Measurements from ENCODE around the gene KCNE4.

The KCNE4 gene

GRCh38 chr2:223040527-223040926, 11.5 kb upstream of the KCNE4 start:
- Histone ChIP-seq H3K27me3 (ENCODE audit: control insufficient read depth in 5 of 5, insufficient read depth in 4 of 5, low read length in 5 of 5) (peaks cover 0 to 3% (median 0%) of the 10 kb centered on the region in 5 donors), H3K27ac (ENCODE audit: low read depth, low read length) (no peak overlapping the region), H3K9me3 (ENCODE audit: control insufficient read depth in 5 of 5, low read length in 5 of 5) (no peaks in the 10 kb centered on the region), H3K4me3 (ENCODE audit: low read depth in 1 of 5, low read length in 5 of 5) (no peak overlapping the region), H3K4me1 (ENCODE audit: control insufficient read depth in 5 of 5, insufficient read depth in 5 of 5, low read length in 5 of 5) (peaks cover 0 to 9% (median 4%) of the 10 kb centered on the region in 5 donors), H3K36me3 (ENCODE audit: control insufficient read depth in 5 of 5, insufficient read depth in 5 of 5, low read length in 5 of 5) (no peaks in the 10 kb centered on the region), H3K9ac (ENCODE audit: low read length in 5 of 5) (no peak overlapping the region)

- Histone ChIP-seq H3K36me3 (ENCODE audit: control insufficient read depth in 5 of 5, insufficient read depth in 5 of 5, low read length in 5 of 5) (no peaks in the 10 kb centered on the region), H3K9me3 (ENCODE audit: control insufficient read depth in 5 of 5, low read length in 5 of 5) (no peaks in the 10 kb centered on the region), H3K27ac (ENCODE audit: low read depth, low read length) (no peak overlapping the region), H3K27me3 (ENCODE audit: control insufficient read depth in 5 of 5, insufficient read depth in 4 of 5, low read length in 5 of 5) (no peaks in the 10 kb centered on the region), H3K4me3 (ENCODE audit: low read depth in 1 of 5, low read length in 5 of 5) (peak overlapping the region in 1 of 5 donors; percentile 31), H3K9ac (ENCODE audit: low read length in 5 of 5) (no peak overlapping the region), H3K4me1 (ENCODE audit: control insufficient read depth in 5 of 5, insufficient read depth in 5 of 5, low read length in 5 of 5) (peaks cover 0 to 9% (median 4%) of the 10 kb centered on the region in 5 donors)
These were observed 10.4 kb upstream of the KCNE4 start for GRCh38 chr2:223041527-223042109.

GRCh38 chr2:223042284-223042683, 9.7 kb upstream of the KCNE4 start:
- Histone ChIP-seq H3K4me1 (ENCODE audit: control insufficient read depth in 5 of 5, insufficient read depth in 5 of 5, low read length in 5 of 5) (peaks cover 0 to 9% (median 5%) of the 10 kb centered on the region in 5 donors), H3K27me3 (ENCODE audit: control insufficient read depth in 5 of 5, insufficient read depth in 4 of 5, low read length in 5 of 5) (no peaks in the 10 kb centered on the region), H3K36me3 (ENCODE audit: control insufficient read depth in 5 of 5, insufficient read depth in 5 of 5, low read length in 5 of 5) (no peaks in the 10 kb centered on the region), H3K27ac (ENCODE audit: low read depth, low read length) (no peak overlapping the region), H3K9me3 (ENCODE audit: control insufficient read depth in 5 of 5, low read length in 5 of 5) (no peaks in the 10 kb centered on the region), H3K9ac (ENCODE audit: low read length in 5 of 5) (no peak overlapping the region), H3K4me3 (ENCODE audit: low read depth in 1 of 5, low read length in 5 of 5) (no peak overlapping the region)

DNA sequence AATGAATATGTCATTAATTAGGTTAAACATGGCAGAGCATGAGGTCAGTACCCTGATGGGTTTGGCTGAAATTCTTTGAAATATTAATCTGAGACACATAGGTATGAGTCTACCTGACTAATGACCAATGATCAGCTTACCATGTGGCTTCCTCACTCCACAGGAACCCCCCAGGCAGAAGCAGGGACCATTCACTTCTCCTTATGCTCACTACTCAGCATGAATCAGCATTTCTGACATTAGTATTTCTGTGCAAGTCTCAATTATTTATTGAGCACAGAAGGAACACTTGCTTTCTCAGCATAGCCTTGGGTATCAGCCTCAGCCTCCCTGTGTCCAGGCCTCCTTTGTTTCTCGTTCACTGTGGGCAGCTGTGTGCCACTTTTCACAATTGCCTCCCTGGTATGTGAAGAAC, 9.3 kb upstream of the KCNE4 start:
- Histone ChIP-seq H3K9ac (ENCODE audit: low read length in 5 of 5) (no peak overlapping the region), H3K4me3 (ENCODE audit: low read depth in 1 of 5, low read length in 5 of 5) (no peak overlapping the region), H3K36me3 (ENCODE audit: control insufficient read depth in 5 of 5, insufficient read depth in 5 of 5, low read length in 5 of 5) (no peaks in the 10 kb centered on the region), H3K27ac (ENCODE audit: low read depth, low read length) (no peak overlapping the region), H3K4me1 (ENCODE audit: control insufficient read depth in 5 of 5, insufficient read depth in 5 of 5, low read length in 5 of 5) (peaks cover 0 to 9% (median 6%) of the 10 kb centered on the region in 5 donors), H3K27me3 (ENCODE audit: control insufficient read depth in 5 of 5, insufficient read depth in 4 of 5, low read length in 5 of 5) (no peaks in the 10 kb centered on the region), H3K9me3 (ENCODE audit: control insufficient read depth in 5 of 5, low read length in 5 of 5) (no peaks in the 10 kb centered on the region)

- H3K27me3 ChIP-seq (ENCODE audit: control insufficient read depth in 5 of 5, insufficient read depth in 4 of 5, low read length in 5 of 5): no peaks in the 10 kb centered on the region
- no peak overlapping the region for H3K9ac ChIP-seq (ENCODE audit: low read length in 5 of 5)
- H3K36me3 ChIP-seq (ENCODE audit: control insufficient read depth in 5 of 5, insufficient read depth in 5 of 5, low read length in 5 of 5): no peaks in the 10 kb centered on the region
- H3K27ac ChIP-seq (ENCODE audit: low read depth, low read length): no peak overlapping the region
- H3K4me1 ChIP-seq (ENCODE audit: control insufficient read depth in 5 of 5, insufficient read depth in 5 of 5, low read length in 5 of 5): peaks cover 0 to 9% (median 6%) of the 10 kb centered on the region in 5 donors
- no peaks in the 10 kb centered on the region for H3K9me3 ChIP-seq (ENCODE audit: control insufficient read depth in 5 of 5, low read length in 5 of 5)
- H3K4me3 ChIP-seq (ENCODE audit: low read depth in 1 of 5, low read length in 5 of 5): no peak overlapping the region
These were observed 8.6 kb upstream of the KCNE4 start for GRCh38 chr2:223043164-223043941.

GRCh38 chr2:223044092-223044836, 7.7 kb upstream of the KCNE4 start:
- Histone ChIP-seq H3K36me3 (ENCODE audit: control insufficient read depth in 5 of 5, insufficient read depth in 5 of 5, low read length in 5 of 5) (no peaks in the 10 kb centered on the region), H3K9ac (ENCODE audit: low read length in 5 of 5) (no peak overlapping the region), H3K4me1 (ENCODE audit: control insufficient read depth in 5 of 5, insufficient read depth in 5 of 5, low read length in 5 of 5) (peaks cover 0 to 9% (median 6%) of the 10 kb centered on the region in 5 donors), H3K9me3 (ENCODE audit: control insufficient read depth in 5 of 5, low read length in 5 of 5) (no peaks in the 10 kb centered on the region), H3K27ac (ENCODE audit: low read depth, low read length) (no peak overlapping the region), H3K4me3 (ENCODE audit: low read depth in 1 of 5, low read length in 5 of 5) (no peak overlapping the region), H3K27me3 (ENCODE audit: control insufficient read depth in 5 of 5, insufficient read depth in 4 of 5, low read length in 5 of 5) (no peaks in the 10 kb centered on the region)

DNA sequence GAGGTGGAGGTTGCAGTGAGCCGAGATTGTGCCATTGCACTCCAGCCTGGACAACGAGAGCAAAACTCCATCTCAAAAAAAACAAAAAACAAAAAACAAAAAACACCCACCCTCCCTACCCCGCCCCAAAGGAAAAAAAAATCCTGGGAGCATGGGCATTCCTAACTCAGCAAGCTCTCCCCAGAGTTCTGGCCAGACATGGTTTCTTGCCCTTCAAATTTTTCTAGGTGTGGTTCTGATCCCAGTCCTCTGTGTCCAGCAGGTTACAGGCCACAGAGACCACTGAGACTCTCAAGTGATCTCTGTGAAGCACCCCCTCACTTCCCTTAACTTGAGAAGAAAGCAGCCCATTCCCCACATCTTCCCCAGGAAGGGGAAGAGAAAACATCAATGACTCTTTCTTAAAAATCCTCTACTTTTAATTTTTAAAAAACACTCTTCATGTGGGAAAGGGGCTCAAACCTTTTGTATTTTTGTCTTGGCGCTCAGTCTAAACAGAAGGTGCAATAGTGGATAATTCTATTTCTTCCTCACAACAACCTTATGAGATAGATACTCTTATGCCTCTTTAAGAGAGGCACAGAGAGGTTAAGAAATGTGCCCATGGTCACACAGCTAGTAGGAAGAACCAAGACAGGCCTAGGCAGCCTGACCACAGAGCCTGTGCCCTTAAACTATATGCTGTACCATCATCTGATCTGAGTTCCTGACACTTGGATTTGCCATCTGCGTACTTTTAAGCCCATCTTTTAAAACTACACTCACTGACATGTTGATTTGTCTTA, 6.9 kb upstream of the KCNE4 start:
- H3K9me3 ChIP-seq (ENCODE audit: control insufficient read depth in 5 of 5, low read length in 5 of 5): no peaks in the 10 kb centered on the region
- H3K4me3 ChIP-seq (ENCODE audit: low read depth in 1 of 5, low read length in 5 of 5): no peak overlapping the region
- peaks cover 0 to 3% (median 0%) of the 10 kb centered on the region in 5 donors for H3K27me3 ChIP-seq (ENCODE audit: control insufficient read depth in 5 of 5, insufficient read depth in 4 of 5, low read length in 5 of 5)
- no peaks in the 10 kb centered on the region for H3K36me3 ChIP-seq (ENCODE audit: control insufficient read depth in 5 of 5, insufficient read depth in 5 of 5, low read length in 5 of 5)
- H3K27ac ChIP-seq (ENCODE audit: low read depth, low read length): no peak overlapping the region
- no peak overlapping the region for H3K9ac ChIP-seq (ENCODE audit: low read length in 5 of 5)
- H3K4me1 ChIP-seq (ENCODE audit: control insufficient read depth in 5 of 5, insufficient read depth in 5 of 5, low read length in 5 of 5): peaks cover 0 to 9% (median 6%) of the 10 kb centered on the region in 5 donors

- Histone ChIP-seq H3K4me3 (ENCODE audit: low read depth in 1 of 5, low read length in 5 of 5) (no peak overlapping the region), H3K9me3 (ENCODE audit: control insufficient read depth in 5 of 5, low read length in 5 of 5) (no peaks in the 10 kb centered on the region), H3K9ac (ENCODE audit: low read length in 5 of 5) (no peak overlapping the region), H3K4me1 (ENCODE audit: control insufficient read depth in 5 of 5, insufficient read depth in 5 of 5, low read length in 5 of 5) (peaks cover 1 to 17% (median 13%) of the 10 kb centered on the region in 5 donors), H3K27ac (ENCODE audit: low read depth, low read length) (no peak overlapping the region), H3K36me3 (ENCODE audit: control insufficient read depth in 5 of 5, insufficient read depth in 5 of 5, low read length in 5 of 5) (no peaks in the 10 kb centered on the region), H3K27me3 (ENCODE audit: control insufficient read depth in 5 of 5, insufficient read depth in 4 of 5, low read length in 5 of 5) (peaks cover 0 to 7% (median 5%) of the 10 kb centered on the region in 5 donors)
These were observed 5.4 kb upstream of the KCNE4 start for GRCh38 chr2:223046470-223047040.

DNA sequence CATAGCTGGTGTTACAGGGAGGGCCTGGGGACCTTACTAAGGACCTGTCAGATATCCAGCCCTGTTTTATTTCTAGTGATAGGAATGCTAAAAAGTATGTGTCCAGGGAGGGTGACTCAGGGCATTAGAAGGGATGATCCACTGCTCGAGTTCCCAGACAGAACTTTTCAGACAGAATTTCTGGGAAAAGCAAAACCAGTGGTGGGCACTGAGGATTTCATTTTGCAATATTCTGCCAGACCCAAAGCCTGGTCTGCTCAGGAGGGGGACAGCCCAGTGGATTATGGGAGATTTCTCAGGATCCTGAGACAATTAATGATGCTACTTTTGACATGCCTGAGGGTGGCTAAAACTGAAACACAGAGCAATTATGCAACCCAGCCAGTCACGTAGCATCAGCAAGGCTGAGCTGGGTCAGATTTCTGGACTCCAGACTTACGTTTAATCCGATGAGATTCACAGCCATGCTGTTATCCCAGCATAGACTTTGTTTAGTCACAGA, 4.7 kb upstream of the KCNE4 start:
- Histone ChIP-seq H3K27me3 (ENCODE audit: control insufficient read depth in 5 of 5, insufficient read depth in 4 of 5, low read length in 5 of 5) (peaks cover 0 to 7% (median 5%) of the 10 kb centered on the region in 5 donors), H3K9me3 (ENCODE audit: control insufficient read depth in 5 of 5, low read length in 5 of 5) (no peaks in the 10 kb centered on the region), H3K4me1 (ENCODE audit: control insufficient read depth in 5 of 5, insufficient read depth in 5 of 5, low read length in 5 of 5) (peaks cover 1 to 23% (median 16%) of the 10 kb centered on the region in 5 donors), H3K9ac (ENCODE audit: low read length in 5 of 5) (no peak overlapping the region), H3K4me3 (ENCODE audit: low read depth in 1 of 5, low read length in 5 of 5) (no peak overlapping the region), H3K36me3 (ENCODE audit: control insufficient read depth in 5 of 5, insufficient read depth in 5 of 5, low read length in 5 of 5) (no peaks in the 10 kb centered on the region), H3K27ac (ENCODE audit: low read depth, low read length) (peak overlapping the region; percentile 35)

Data from subcutaneous abdominal adipose tissue (tissue), 5 donors.